Endothelial cell of umbilical vein (primary cell): Measurements from ENCODE around the gene SLC22A3. TPM values are rescaled to one million over a fixed set of nuclear protein-coding genes. Genes with fewer than 3 reads are reported as not detected.

Source experiments
- BruUV-seq: library from RNA; stranded (reverse); fragments of 400-500 nt; replicated peaks from 2 replicates; lab custom pipeline; 2021; lab: Mats Ljungman, UMichigan
- CTCF ChIA-PET: fragments of 300-600, 350-600 bp; sonication (Branson Sonifier 250); formaldehyde crosslinking; loops from one replicate; lab custom pipeline; 2021; ENCODE audit warnings: antibody characterized with exemption, inconsistent platforms; lab: Charles Lee
- POLR2A ChIA-PET: fragments of 300-600, 350-600 bp; sonication (Branson Sonifier 250); formaldehyde crosslinking; loops from one replicate; lab custom pipeline; 2021; ENCODE audit warnings: antibody characterized with exemption, inconsistent platforms; lab: Charles Lee
- DNase-seq: peaks from one replicate; pipeline ENCODE4 v3.0.0-alpha.2; 2011; ENCODE audit warnings: low read depth, low spot score
- FAIRE-seq: peaks from 2 replicates; lab custom pipeline; 2011; peaks lifted over from hg19 to GRCh38; lab: Jason Lieb, UNC
- H2AFZ ChIP-seq: 2 replicates; pipeline ENCODE4 v1.6.0; 2012; ENCODE audit warnings: low read depth, low read length, control low read depth, inconsistent platforms
- H3K27ac ChIP-seq: 2 replicates; pipeline ENCODE4 v1.5.1; 2011; ENCODE audit warnings: low read depth, mild to moderate bottlenecking, control low read depth, low read length, moderate library complexity; ENCODE audit not compliant: insufficient read depth
- H3K27me3 ChIP-seq, 2 experiments: 2 replicates each; pipeline versions ENCODE4 v1.6.0 to v1.6.1; 2011; ENCODE audit warnings: low read length in 2 of 2, mixed read lengths in 1 of 2; ENCODE audit not compliant: control insufficient read depth in 2 of 2, insufficient read depth in 2 of 2
- H3K36me3 ChIP-seq, 2 experiments: 2 replicates in 1 of 2; 3 replicates in 1 of 2; pipeline ENCODE4 v1.5.1; 2011; ENCODE audit warnings: low read length in 2 of 2, mild to moderate bottlenecking in 1 of 2, moderate library complexity in 1 of 2; ENCODE audit not compliant: control insufficient read depth in 2 of 2, insufficient read depth in 2 of 2; ENCODE audit errors: extremely low read depth in 1 of 2
- H3K4me1 ChIP-seq: 3 replicates; pipeline ENCODE4 v1.5.1; 2011; ENCODE audit warnings: mild to moderate bottlenecking, low read length; ENCODE audit not compliant: control insufficient read depth, insufficient read depth; ENCODE audit errors: extremely low read depth
- H3K4me2 ChIP-seq: 2 replicates; pipeline ENCODE4 v1.6.1; 2011; ENCODE audit warnings: low read length, control low read depth, mixed read lengths; ENCODE audit not compliant: insufficient read depth
- H3K4me3 ChIP-seq, 3 experiments: fragments of 200-600 bp in 1 of 3; sonication (generic), shearing (Covaris generic) in 1 of 3; replicated peaks in 1 of 3; 2 replicates each; pipeline ENCODE4 v1.5.1; 2011 to 2016; ENCODE audit warnings: control low read depth in 3 of 3, low read length in 3 of 3, mild to moderate bottlenecking in 2 of 3, inconsistent platforms in 1 of 3, low read depth in 1 of 3, moderate library complexity in 1 of 3; ENCODE audit not compliant: insufficient read depth in 1 of 3
- H3K79me2 ChIP-seq: 2 replicates; pipeline ENCODE4 v1.6.0; 2012; ENCODE audit warnings: low read length, inconsistent platforms; ENCODE audit not compliant: control insufficient read depth, insufficient read depth
- H3K9ac ChIP-seq: replicated peaks from 2 replicates; pipeline ENCODE3; 2011; ENCODE audit warnings: low read length, control low read depth; ENCODE audit not compliant: insufficient read depth; ENCODE audit errors: extremely low read depth
- H3K9me1 ChIP-seq: replicated peaks from 3 replicates; pipeline ENCODE4 v1.6.0; 2011; ENCODE audit warnings: mild to moderate bottlenecking, low read length; ENCODE audit not compliant: control insufficient read depth, insufficient read depth; ENCODE audit errors: extremely low read depth
- H3K9me3 ChIP-seq: replicated peaks from 2 replicates; pipeline ENCODE4 v1.5.1; 2012; ENCODE audit warnings: low read length, inconsistent platforms; ENCODE audit not compliant: control insufficient read depth, insufficient read depth
- H4K20me1 ChIP-seq: replicated peaks from 2 replicates; pipeline ENCODE3; 2011; ENCODE audit warnings: mild to moderate bottlenecking, low read length; ENCODE audit not compliant: control insufficient read depth, insufficient read depth; ENCODE audit errors: extremely low read depth
- EZH2 ChIP-seq: IDR thresholded peaks from 2 replicates; pipeline ENCODE4 v1.6.1; 2012; ENCODE audit warnings: borderline replicate concordance, low read depth, mild to moderate bottlenecking, moderate library complexity, low read length, inconsistent platforms; ENCODE audit not compliant: severe bottlenecking
- FOS ChIP-seq: IDR thresholded peaks from 2 replicates; pipeline ENCODE4 v1.6.1; 2011; ENCODE audit warnings: mild to moderate bottlenecking, low read length, moderate library complexity, borderline replicate concordance; ENCODE audit not compliant: insufficient read depth
- GATA2 ChIP-seq: IDR thresholded peaks from 2 replicates; pipeline ENCODE4 v1.7.0; 2011; ENCODE audit warnings: low read depth, mild to moderate bottlenecking, moderate library complexity, mixed read lengths, low read length; ENCODE audit not compliant: insufficient read length, insufficient read depth
- JUN ChIP-seq: IDR thresholded peaks from 2 replicates; pipeline ENCODE4 v1.6.1; 2011; ENCODE audit warnings: borderline replicate concordance, low read depth; ENCODE audit not compliant: insufficient read length, insufficient read depth
- MYC ChIP-seq: IDR thresholded peaks from one replicate; pipeline ENCODE4 v1.6.1; 2011; ENCODE audit warnings: mild to moderate bottlenecking, low read depth, low read length
- POLR2A ChIP-seq: IDR thresholded peaks from 2 replicates; pipeline ENCODE4 v1.6.1; 2012; ENCODE audit warnings: low read depth, mild to moderate bottlenecking, control low read depth, low read length
- POLR2AphosphoS5 ChIP-seq: IDR thresholded peaks from 2 replicates; pipeline ENCODE4 v1.6.1; 2012; ENCODE audit warnings: low read depth, mild to moderate bottlenecking, control low read depth, low read length, moderate library complexity; ENCODE audit not compliant: insufficient read depth
- dilution Hi-C: fragments of 300-500 bp; cut with MboI; formaldehyde crosslinking; loops from one replicate; pipeline ENCODE4 v1.15.0; 2019; ENCODE audit warnings: low sequenced_read_pairs; ENCODE audit not compliant: extremely low pct_ligation_motif_present
- intact Hi-C: fragments of 100-400 bp; cut with micrococcal nuclease; formaldehyde crosslinking; loops from one replicate; pipeline ENCODE4 v1.10.0; 2022
- polyA plus RNA-seq, 4 experiments: library from polyadenylated mRNA; depleted of rRNA in 3 of 4; stranded (reverse) in 3 of 4; unstranded in 1 of 4; fragments of >200 nt; gene quantifications; 2 replicates each; pipeline versions ENCODE4 v1.2.1 to v1.2.3, GENCODE V29; 2011 to 2012; ENCODE audit warnings: missing spikeins in 1 of 4
- total RNA-seq: library from RNA; stranded (reverse); gene quantifications from 2 replicates; pipeline ENCODE4 v1.2.3, GENCODE V29; 2021
- TF ChIP-seq, protein P1 (sequence below), 2 donors: IDR thresholded peaks; 1 replicate in 1 of 2; 2 replicates in 1 of 2; pipeline ENCODE4 v1.5.1; 2011; ENCODE audit warnings: low read length in 2 of 2, mild to moderate bottlenecking in 2 of 2, moderate library complexity in 2 of 2, control low read depth in 1 of 2, inconsistent platforms in 1 of 2, low read depth in 1 of 2; ENCODE audit not compliant: insufficient read depth in 1 of 2; ENCODE audit errors: extremely low read depth in 1 of 2
- TF ChIP-seq, protein P2 (sequence below): IDR thresholded peaks from 2 replicates; pipeline ENCODE4 v1.6.1; 2011; ENCODE audit not compliant: insufficient read depth, insufficient read length

Gene SLC22A3
- total and polyA plus RNA-seq, 2 donors (not counting 3 experiments of a cell fraction or from before 2014, with no cell fraction given) = not detected

DNA sequence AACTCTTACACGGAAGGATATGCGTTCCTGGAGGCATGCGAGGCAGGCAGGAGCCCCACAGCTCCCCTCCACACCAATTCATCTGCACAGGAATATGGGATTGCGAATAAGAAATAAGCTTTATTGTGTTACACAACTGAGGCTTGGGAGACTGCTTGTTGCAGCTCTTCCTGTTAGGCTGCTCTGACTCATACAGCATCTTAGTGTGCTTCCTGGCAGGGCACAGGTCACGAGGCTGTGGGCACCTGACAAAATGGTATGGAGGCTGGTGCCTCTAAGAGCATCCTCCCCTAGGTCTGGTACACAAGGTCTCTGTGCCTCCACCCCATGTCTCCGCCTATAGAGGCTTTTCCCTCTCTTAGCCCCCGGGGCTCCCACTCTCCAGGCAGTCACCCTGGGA, 6.8 kb downstream of the SLC22A3 start:
- H3K27ac ChIP-seq = no peak overlapping the region
- no TSS peak for BruUV-seq
- no peaks in the 10 kb centered on the region for H3K9me3 ChIP-seq
- no peak overlapping the region for H2AFZ ChIP-seq
- no peak for FAIRE-seq
- no peaks in the 10 kb centered on the region for H4K20me1 ChIP-seq
- intact Hi-C loops = no loop called here
- H3K9ac ChIP-seq = no peak overlapping the region
- ChIA-PET CTCF (no interaction called here), POLR2A (no interaction called here)
- H3K4me2 ChIP-seq = no peak overlapping the region
- no peaks in the 10 kb centered on the region for H3K9me1 ChIP-seq
- no peak for DNase-seq
- dilution Hi-C loops = no loop called here
- no peak overlapping the region for H3K4me3 ChIP-seq
- TF ChIP-seq POLR2AphosphoS5 = no peak
- TF ChIP-seq FOS = peak; percentile 15
- H3K79me2 ChIP-seq = no peaks in the 10 kb centered on the region
- H3K27me3 ChIP-seq = peaks cover 0 to under 1% of the 10 kb centered on the region in 2 experiments
- no peaks in the 10 kb centered on the region for H3K4me1 ChIP-seq
- no peaks in the 10 kb centered on the region for H3K36me3 ChIP-seq

DNA sequence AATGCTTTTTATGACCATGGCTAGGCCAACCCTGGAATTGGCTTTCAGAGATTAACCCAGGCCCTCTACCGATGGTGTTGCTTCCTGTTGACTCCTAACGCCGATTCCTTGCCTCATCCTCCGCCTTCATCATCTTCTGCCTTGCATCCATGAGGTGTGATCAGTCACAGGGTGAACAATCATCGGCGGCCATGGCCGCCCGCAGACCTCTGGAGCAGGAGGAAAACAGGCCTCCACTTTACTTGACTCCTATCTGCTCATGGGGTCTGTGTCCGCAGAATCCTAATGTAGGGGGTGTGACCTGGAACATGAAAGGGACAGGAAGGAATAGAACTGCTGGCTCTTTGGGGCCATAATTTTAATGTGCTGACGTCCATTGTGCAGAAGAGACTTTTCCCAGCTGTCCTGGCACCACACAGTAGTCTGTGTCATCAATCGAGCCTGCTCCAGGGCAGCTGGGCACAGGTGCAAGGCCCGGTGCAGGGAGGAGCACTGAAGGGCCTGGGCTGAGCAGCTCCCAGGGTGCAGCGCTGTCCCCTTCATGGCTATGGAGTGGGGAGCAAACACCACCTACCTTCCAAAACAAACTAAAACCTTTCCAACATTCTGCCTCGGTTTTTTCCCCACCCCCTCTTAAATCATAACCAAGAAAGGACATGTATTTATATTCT, 8.0 kb downstream of the SLC22A3 start:
- Histone ChIP-seq H2AFZ (no peak overlapping the region), H4K20me1 (no peaks in the 10 kb centered on the region), H3K9ac (no peak overlapping the region), H3K9me3 (no peaks in the 10 kb centered on the region), H3K79me2 (no peaks in the 10 kb centered on the region), H3K27me3 (no peaks in the 10 kb centered on the region), H3K4me3 (no peak overlapping the region), H3K4me1 (no peaks in the 10 kb centered on the region), H3K27ac (no peak overlapping the region), H3K4me2 (no peak overlapping the region), H3K9me1 (no peaks in the 10 kb centered on the region), H3K36me3 (no peaks in the 10 kb centered on the region)
- FAIRE-seq (no peak), DNase-seq (no peak)
- TF ChIP-seq FOS (no peak), JUN (no peak), POLR2A (no peak), POLR2AphosphoS5 (no peak), GATA2 (no peak), EZH2 (no peak), MYC (no peak)
- TF ChIP-seq, protein P1, sequence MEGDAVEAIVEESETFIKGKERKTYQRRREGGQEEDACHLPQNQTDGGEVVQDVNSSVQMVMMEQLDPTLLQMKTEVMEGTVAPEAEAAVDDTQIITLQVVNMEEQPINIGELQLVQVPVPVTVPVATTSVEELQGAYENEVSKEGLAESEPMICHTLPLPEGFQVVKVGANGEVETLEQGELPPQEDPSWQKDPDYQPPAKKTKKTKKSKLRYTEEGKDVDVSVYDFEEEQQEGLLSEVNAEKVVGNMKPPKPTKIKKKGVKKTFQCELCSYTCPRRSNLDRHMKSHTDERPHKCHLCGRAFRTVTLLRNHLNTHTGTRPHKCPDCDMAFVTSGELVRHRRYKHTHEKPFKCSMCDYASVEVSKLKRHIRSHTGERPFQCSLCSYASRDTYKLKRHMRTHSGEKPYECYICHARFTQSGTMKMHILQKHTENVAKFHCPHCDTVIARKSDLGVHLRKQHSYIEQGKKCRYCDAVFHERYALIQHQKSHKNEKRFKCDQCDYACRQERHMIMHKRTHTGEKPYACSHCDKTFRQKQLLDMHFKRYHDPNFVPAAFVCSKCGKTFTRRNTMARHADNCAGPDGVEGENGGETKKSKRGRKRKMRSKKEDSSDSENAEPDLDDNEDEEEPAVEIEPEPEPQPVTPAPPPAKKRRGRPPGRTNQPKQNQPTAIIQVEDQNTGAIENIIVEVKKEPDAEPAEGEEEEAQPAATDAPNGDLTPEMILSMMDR (IDR thresholded peaks at IDR 0.05; ENCODE audit: extremely low read depth in 1 of 2, insufficient read depth in 1 of 2, low read depth in 1 of 2, low read length in 2 of 2) = no peak
- TF ChIP-seq, protein P2, sequence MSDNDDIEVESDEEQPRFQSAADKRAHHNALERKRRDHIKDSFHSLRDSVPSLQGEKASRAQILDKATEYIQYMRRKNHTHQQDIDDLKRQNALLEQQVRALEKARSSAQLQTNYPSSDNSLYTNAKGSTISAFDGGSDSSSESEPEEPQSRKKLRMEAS = no peak
- ChIA-PET CTCF (no interaction called here), POLR2A (no interaction called here)
- intact Hi-C loops (no loop called here), dilution Hi-C loops (no loop called here)
- BruUV-seq = no TSS peak
